ENCODE data around the gene CNPY3.

Gene CNPY3

GRCh38 chr6:42909835-42910234 lies 19.4 kb upstream of the CNPY3 start:
- TF ChIP-seq CTCF (IDR thresholded peaks at IDR 0.05; ENCODE audit: low read depth, low read length), result no peak
- no peak for DNase-seq (ENCODE audit: extremely low read depth, low read depth)

- TF ChIP-seq CTCF (IDR thresholded peaks at IDR 0.05; ENCODE audit: low read depth, low read length), result no peak
- DNase-seq (ENCODE audit: extremely low read depth, low read depth), result no peak
These were observed 17.9 kb upstream of the CNPY3 start for GRCh38 chr6:42911171-42912021.

GRCh38 chr6:42914546-42914945 lies 14.7 kb upstream of the CNPY3 start:
- no peak for DNase-seq (ENCODE audit: extremely low read depth, low read depth)
- TF ChIP-seq CTCF (IDR thresholded peaks at IDR 0.05; ENCODE audit: low read depth, low read length), result no peak

GRCh38 chr6:42915732-42916131 lies 13.5 kb upstream of the CNPY3 start, which contains the start of gene PTCRA:
PTCRA (plus strand) TSS chr6:42916053; CDS start chr6:42916070, 17 bp downstream.
- no peak for DNase-seq (ENCODE audit: extremely low read depth, low read depth)

GRCh38 chr6:42916288-42916687 lies 13.0 kb upstream of the CNPY3 start:
- DNase-seq (ENCODE audit: extremely low read depth, low read depth), result no peak
- TF ChIP-seq CTCF (IDR thresholded peaks at IDR 0.05; ENCODE audit: low read depth, low read length), result no peak

More at GRCh38 chr6:42915732-42916131, 13.5 kb upstream of the CNPY3 start, which contains the start of gene PTCRA:
- TF ChIP-seq CTCF (IDR thresholded peaks at IDR 0.05; ENCODE audit: low read depth, low read length), result no peak

GRCh38 chr6:42921801-42922200 lies 7.5 kb upstream of the CNPY3 start:
- TF ChIP-seq CTCF (IDR thresholded peaks at IDR 0.05; ENCODE audit: low read depth, low read length), result no peak
- DNase-seq (ENCODE audit: extremely low read depth, low read depth), result no peak

GRCh38 chr6:42923666-42924065 lies 5.6 kb upstream of the CNPY3 start:
- TF ChIP-seq CTCF (IDR thresholded peaks at IDR 0.05; ENCODE audit: low read depth, low read length), result no peak
- DNase-seq (ENCODE audit: extremely low read depth, low read depth), result no peak

Measured in AG09319 (cell line).